Measurements from ENCODE around the gene MAPK4.
"Not testable (repeated sequence)": the region's sequence is repeated elsewhere in the genome, so short reads cannot be mapped to it uniquely, and the experiment has no call there.

The MAPK4 gene

GRCh38 chr18:50606609-50607008, 46.7 kb downstream of the MAPK4 start:
- no peak overlapping the region for H3K4me3 Mint-ChIP-seq
- H3K36me3 Mint-ChIP-seq = no peaks in the 10 kb centered on the region
- DNase-seq (ENCODE audit: low spot score in 2 of 2) (no peak), ATAC-seq (no peak)
- H3K4me1 Mint-ChIP-seq = no peaks in the 10 kb centered on the region
- H3K9me3 Mint-ChIP-seq = no peaks in the 10 kb centered on the region
- H3K27ac Mint-ChIP-seq = no peak overlapping the region

DNA sequence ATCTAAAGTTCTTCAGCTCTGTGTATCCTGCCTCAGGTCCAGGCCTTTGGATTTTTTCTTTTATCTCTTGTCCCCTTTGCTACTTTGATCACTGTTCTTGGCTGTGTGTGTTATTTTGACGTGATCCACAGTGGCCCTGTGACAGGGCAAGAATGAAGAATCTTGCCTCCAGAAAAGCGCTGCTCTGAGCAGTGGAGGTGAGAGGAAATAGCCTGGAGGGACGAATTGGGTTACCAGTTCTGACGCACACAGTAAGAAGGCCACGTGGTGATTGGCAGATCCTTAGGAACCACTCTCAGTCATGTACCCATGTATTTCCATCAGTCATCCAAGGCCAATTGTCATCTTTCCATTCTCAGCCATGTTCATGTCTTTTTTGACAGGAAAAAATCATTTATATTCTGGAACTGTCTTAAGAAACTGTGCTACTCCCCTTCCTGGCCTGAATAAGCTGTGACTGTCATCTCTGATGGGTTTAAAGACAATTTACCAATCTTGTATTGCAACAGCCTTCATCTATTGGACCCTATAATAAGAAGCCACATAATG, 47.6 kb downstream of the MAPK4 start:
- H3K9me3 Mint-ChIP-seq = no peaks in the 10 kb centered on the region
- no peak for ATAC-seq
- DNase-seq (ENCODE audit: low spot score in 2 of 2) = no peak
- no peak overlapping the region for H3K4me3 Mint-ChIP-seq
- no peak overlapping the region for H3K27ac Mint-ChIP-seq
- H3K36me3 Mint-ChIP-seq = no peaks in the 10 kb centered on the region
- H3K4me1 Mint-ChIP-seq = no peaks in the 10 kb centered on the region

GRCh38 chr18:50609171-50609570, 49.3 kb downstream of the MAPK4 start:
- H3K9me3 Mint-ChIP-seq; H3K4me1 Mint-ChIP-seq; ATAC-seq; H3K36me3 Mint-ChIP-seq; DNase-seq (ENCODE audit: low spot score in 2 of 2); H3K4me3 Mint-ChIP-seq; H3K27ac Mint-ChIP-seq: not testable (repeated sequence)

- H3K27ac Mint-ChIP-seq = no peak overlapping the region
- ATAC-seq = peak; percentile 12
- no peaks in the 10 kb centered on the region for H3K9me3 Mint-ChIP-seq
- no peaks in the 10 kb centered on the region for H3K36me3 Mint-ChIP-seq
- H3K4me1 Mint-ChIP-seq = no peaks in the 10 kb centered on the region
- no peak overlapping the region for H3K4me3 Mint-ChIP-seq
- DNase-seq (ENCODE audit: low spot score in 2 of 2) = no peak
These were observed 50.5 kb downstream of the MAPK4 start for GRCh38 chr18:50610349-50610748.

- DNase-seq (ENCODE audit: low spot score in 2 of 2) (no peak), ATAC-seq (no peak)
- Mint-ChIP-seq H3K4me1 (no peaks in the 10 kb centered on the region), H3K9me3 (no peaks in the 10 kb centered on the region), H3K36me3 (no peaks in the 10 kb centered on the region), H3K27ac (no peak overlapping the region), H3K4me3 (no peak overlapping the region)
These were observed 51.6 kb downstream of the MAPK4 start for GRCh38 chr18:50611529-50611941.

DNA sequence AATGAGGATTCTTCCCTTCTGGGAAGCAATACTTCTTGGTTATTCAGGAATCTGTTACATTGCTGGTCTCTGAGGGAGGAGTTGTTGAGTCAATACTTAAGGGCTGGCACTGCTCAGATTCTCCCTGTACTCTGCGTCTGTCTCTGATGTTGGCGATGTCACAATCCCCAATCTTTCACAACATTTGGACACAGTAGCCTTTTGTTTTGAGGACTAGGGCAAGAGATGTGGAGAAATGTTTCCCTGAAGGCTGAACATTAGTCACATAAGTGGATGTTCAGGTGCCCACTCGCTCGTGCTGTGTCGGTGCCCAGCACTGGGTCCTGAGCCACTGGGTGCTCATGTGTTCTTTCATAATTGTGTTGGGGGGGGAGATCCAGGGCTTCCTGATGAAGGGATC, 55.0 kb downstream of the MAPK4 start:
- Mint-ChIP-seq H3K9me3 (no peaks in the 10 kb centered on the region), H3K4me3 (no peak overlapping the region), H3K27ac (no peak overlapping the region), H3K4me1 (no peaks in the 10 kb centered on the region), H3K36me3 (no peaks in the 10 kb centered on the region)
- DNase-seq (ENCODE audit: low spot score in 2 of 2) (no peak), ATAC-seq (no peak)

- Mint-ChIP-seq H3K4me3 (no peak overlapping the region), H3K9me3 (no peaks in the 10 kb centered on the region), H3K4me1 (no peaks in the 10 kb centered on the region), H3K27ac (no peak overlapping the region), H3K36me3 (no peaks in the 10 kb centered on the region)
- no peak for ATAC-seq
- DNase-seq (ENCODE audit: low spot score in 2 of 2) = no peak
These were observed 56.7 kb downstream of the MAPK4 start for GRCh38 chr18:50616484-50617048.

GRCh38 chr18:50619861-50620275, 60.0 kb downstream of the MAPK4 start:
- H3K36me3 Mint-ChIP-seq = no peaks in the 10 kb centered on the region
- peaks cover 4% of the 10 kb centered on the region for H3K9me3 Mint-ChIP-seq
- ATAC-seq (no peak), DNase-seq (ENCODE audit: low spot score in 2 of 2) (no peak)
- H3K4me3 Mint-ChIP-seq = no peak overlapping the region
- no peaks in the 10 kb centered on the region for H3K4me1 Mint-ChIP-seq
- H3K27ac Mint-ChIP-seq = no peak overlapping the region

DNA sequence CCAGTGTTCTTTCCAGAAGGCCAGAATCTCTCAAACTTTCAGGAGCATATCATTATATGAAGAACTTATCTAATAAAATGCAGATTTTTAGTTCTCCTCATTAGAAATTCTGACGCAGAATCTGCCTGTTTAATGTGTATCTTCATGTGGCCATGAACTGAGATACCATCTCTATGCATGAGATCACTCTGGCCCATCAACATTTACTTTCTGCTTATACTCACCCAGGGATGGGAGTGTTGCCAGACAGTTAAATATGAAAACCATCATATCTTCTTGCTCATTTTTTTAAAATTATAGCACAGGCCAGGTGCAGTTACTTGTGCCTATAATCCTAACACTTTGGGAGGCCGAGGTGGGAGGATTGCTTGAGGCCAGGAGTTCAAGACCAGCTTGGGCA, 60.4 kb downstream of the MAPK4 start:
- no peak for ATAC-seq
- Mint-ChIP-seq H3K4me1 (no peaks in the 10 kb centered on the region), H3K9me3 (peaks cover 4% of the 10 kb centered on the region), H3K36me3 (no peaks in the 10 kb centered on the region), H3K4me3 (no peak overlapping the region), H3K27ac (no peak overlapping the region)
- DNase-seq (ENCODE audit: low spot score in 2 of 2) = no peak

GRCh38 chr18:50621366-50621765, 61.5 kb downstream of the MAPK4 start:
- Mint-ChIP-seq H3K4me3 (no peak overlapping the region), H3K9me3 (peaks cover 4% of the 10 kb centered on the region), H3K36me3 (no peaks in the 10 kb centered on the region), H3K27ac (no peak overlapping the region), H3K4me1 (no peaks in the 10 kb centered on the region)
- DNase-seq (ENCODE audit: low spot score in 2 of 2) (no peak), ATAC-seq (no peak)

DNA sequence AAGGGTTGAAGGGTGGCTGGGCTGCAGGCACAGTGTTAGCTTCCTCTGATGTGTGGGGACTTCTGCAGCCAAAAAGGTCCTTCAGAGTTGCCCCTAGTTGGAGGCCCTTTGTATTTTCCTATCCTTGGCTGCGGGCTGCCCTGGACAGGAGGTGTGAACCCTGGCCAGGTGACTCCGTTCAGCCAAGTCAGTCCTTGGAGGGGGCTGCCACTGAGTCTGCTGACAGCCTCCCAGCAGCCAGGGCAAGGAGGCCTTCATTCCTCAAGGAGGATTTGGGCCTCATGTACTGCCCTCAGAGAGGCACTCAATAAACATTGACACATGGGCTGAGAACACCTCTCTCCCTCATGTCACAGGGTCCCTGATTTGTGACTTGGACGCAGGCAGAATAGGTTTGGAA, 62.4 kb downstream of the MAPK4 start:
- Mint-ChIP-seq H3K4me1 (no peaks in the 10 kb centered on the region), H3K4me3 (no peak overlapping the region), H3K27ac (no peak overlapping the region), H3K36me3 (no peaks in the 10 kb centered on the region), H3K9me3 (peaks cover 4% of the 10 kb centered on the region)
- ATAC-seq (peak; percentile 29), DNase-seq (ENCODE audit: low spot score in 2 of 2) (no peak)

DNA sequence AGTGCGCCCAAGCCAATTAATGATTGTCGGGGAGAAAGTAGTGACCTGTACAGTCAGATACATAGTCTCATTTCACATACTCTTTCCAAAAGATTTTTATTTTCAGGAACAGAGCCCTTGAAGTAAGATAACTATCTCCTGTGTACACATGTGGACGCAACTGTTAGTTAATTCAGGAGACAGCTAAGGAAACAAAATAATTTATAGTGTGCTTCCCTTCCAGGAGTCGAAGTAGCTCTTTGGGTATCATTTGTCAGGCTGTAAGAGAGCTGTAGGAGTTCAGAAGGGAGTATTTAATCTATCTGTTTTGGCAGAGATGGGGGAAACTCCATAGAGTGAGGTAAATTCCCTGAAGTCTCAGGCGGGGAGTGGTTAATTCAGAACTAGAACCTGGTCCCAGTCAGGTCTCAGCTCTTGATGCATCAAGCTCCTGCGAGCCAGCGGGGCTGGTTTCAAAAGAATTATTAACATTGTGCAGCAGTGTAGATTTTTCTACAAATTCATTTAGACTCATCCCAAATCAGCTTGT, 63.0 kb downstream of the MAPK4 start:
- no peak for ATAC-seq

DNA sequence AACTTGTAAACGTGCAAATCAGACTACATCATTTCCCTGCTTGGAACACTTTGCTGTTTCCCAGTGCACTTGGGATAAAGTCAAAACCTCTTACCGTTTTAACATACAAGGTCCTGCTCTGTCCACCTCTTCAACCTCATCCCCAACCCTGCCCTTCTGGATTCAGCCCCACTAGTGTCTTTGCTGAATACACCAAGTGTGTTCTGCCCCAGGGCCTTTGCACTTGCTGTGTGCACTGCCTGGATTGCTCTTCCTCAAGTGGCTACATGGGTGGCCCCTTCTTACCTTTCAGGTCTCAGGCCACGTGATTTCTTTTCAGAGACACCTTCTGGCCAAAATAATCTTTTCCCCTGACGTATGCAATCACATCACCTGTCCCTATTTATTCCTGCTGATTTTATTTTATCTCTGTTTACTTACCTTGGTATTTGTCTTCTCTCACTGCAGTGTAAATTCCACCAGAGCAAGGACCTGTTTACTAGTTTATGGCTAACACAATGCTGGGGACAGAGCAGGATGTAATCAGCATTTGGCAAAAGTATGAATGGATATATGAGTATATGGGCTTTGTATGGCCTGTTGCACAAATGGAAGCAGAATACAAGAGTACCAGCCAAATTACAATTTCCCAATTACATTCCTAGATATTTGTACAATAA, 63.9 kb downstream of the MAPK4 start:
- no peaks in the 10 kb centered on the region for H3K36me3 Mint-ChIP-seq
- peaks cover 4% of the 10 kb centered on the region for H3K9me3 Mint-ChIP-seq
- no peak overlapping the region for H3K4me3 Mint-ChIP-seq
- no peaks in the 10 kb centered on the region for H3K4me1 Mint-ChIP-seq
- no peak overlapping the region for H3K27ac Mint-ChIP-seq
- DNase-seq (ENCODE audit: low spot score in 2 of 2) = no peak
- ATAC-seq = no peak

More for the DNA sequence above, 63.0 kb downstream of the MAPK4 start:
- H3K9me3 Mint-ChIP-seq = peaks cover 4% of the 10 kb centered on the region
- H3K36me3 Mint-ChIP-seq = no peaks in the 10 kb centered on the region
- no peak overlapping the region for H3K4me3 Mint-ChIP-seq
- no peak for DNase-seq (ENCODE audit: low spot score in 2 of 2)
- H3K27ac Mint-ChIP-seq = no peak overlapping the region
- H3K4me1 Mint-ChIP-seq = no peaks in the 10 kb centered on the region

- Mint-ChIP-seq H3K27ac (no peak overlapping the region), H3K4me3 (no peak overlapping the region), H3K4me1 (no peaks in the 10 kb centered on the region), H3K36me3 (no peaks in the 10 kb centered on the region), H3K9me3 (peaks cover 4% of the 10 kb centered on the region)
- DNase-seq (ENCODE audit: low spot score in 2 of 2) (no peak), ATAC-seq (no peak)
These were observed 65.1 kb downstream of the MAPK4 start for GRCh38 chr18:50624981-50625380.

GRCh38 chr18:50626317-50626716, 66.4 kb downstream of the MAPK4 start:
- Mint-ChIP-seq H3K4me3 (no peak overlapping the region), H3K9me3 (peaks cover 4% of the 10 kb centered on the region), H3K27ac (no peak overlapping the region), H3K4me1 (no peaks in the 10 kb centered on the region), H3K36me3 (no peaks in the 10 kb centered on the region)
- DNase-seq (ENCODE audit: low spot score in 2 of 2) (no peak), ATAC-seq (no peak)
